Fibroblast of lung (primary cell): Measurements from ENCODE around the gene MGAT3. TPM values are rescaled to one million over a fixed set of nuclear protein-coding genes. Genes with fewer than 3 reads are reported as not detected.
A peak's percentile ranks its signal among the peaks of the same experiment; 100 is the strongest.

Source experiments
- DNase-seq, 2 donors: peaks; one replicate each; pipeline versions ENCODE4 v3.0.0 to v3.0.0-alpha.2; 2010; ENCODE audit warnings: low read depth in 2 of 2
- H2AFZ ChIP-seq: 2 replicates; pipeline ENCODE4 v1.5.1; 2012; ENCODE audit warnings: low read length, control low read depth, inconsistent platforms
- H3K27ac ChIP-seq: 2 replicates; pipeline ENCODE4 v1.5.1; 2011; ENCODE audit warnings: low read length, control low read depth; ENCODE audit not compliant: insufficient read depth
- H3K27me3 ChIP-seq: 2 replicates; pipeline ENCODE4 v1.5.1; 2011; ENCODE audit warnings: mild to moderate bottlenecking, low read length; ENCODE audit not compliant: control insufficient read depth, insufficient read depth
- H3K36me3 ChIP-seq: 2 replicates; pipeline ENCODE4 v1.5.1; 2011; ENCODE audit warnings: low read length; ENCODE audit not compliant: control insufficient read depth, insufficient read depth
- H3K4me1 ChIP-seq: 2 replicates; pipeline ENCODE4 v1.5.1; 2011; ENCODE audit warnings: low read length; ENCODE audit not compliant: control insufficient read depth, insufficient read depth; ENCODE audit errors: extremely low read depth
- H3K4me2 ChIP-seq: 2 replicates; pipeline ENCODE4 v1.5.1; 2011; ENCODE audit warnings: low read length, control low read depth; ENCODE audit not compliant: insufficient read depth; ENCODE audit errors: extremely low read depth
- H3K4me3 ChIP-seq, 4 experiments: fragments of 200-600 bp in 1 of 4; sonication (generic) in 1 of 4; replicated peaks in 1 of 4; 2 replicates each; pipeline ENCODE4 v1.5.1; 2011 to 2016; ENCODE audit warnings: low read length in 4 of 4, low read depth in 3 of 4, mild to moderate bottlenecking in 3 of 4, control low read depth in 2 of 4, inconsistent platforms in 1 of 4, mixed read lengths in 1 of 4; ENCODE audit not compliant: insufficient read depth in 1 of 4; ENCODE audit errors: control extremely low read depth in 1 of 4
- H3K79me2 ChIP-seq: 2 replicates; pipeline ENCODE4 v1.5.1; 2012; ENCODE audit warnings: mild to moderate bottlenecking, low read length, inconsistent platforms; ENCODE audit not compliant: control insufficient read depth, insufficient read depth
- H3K9ac ChIP-seq: 2 replicates; pipeline ENCODE4 v1.5.1; 2011; ENCODE audit warnings: mild to moderate bottlenecking, low read length, control low read depth; ENCODE audit not compliant: insufficient read depth
- H3K9me3 ChIP-seq: 2 replicates; pipeline ENCODE4 v1.5.1; 2012; ENCODE audit warnings: low read depth, low read length; ENCODE audit not compliant: control insufficient read depth, insufficient read depth
- H4K20me1 ChIP-seq: 2 replicates; pipeline ENCODE4 v1.5.1; 2011; ENCODE audit warnings: low read length; ENCODE audit not compliant: control insufficient read depth, insufficient read depth; ENCODE audit errors: extremely low read depth
- EZH2 ChIP-seq: IDR thresholded peaks from 2 replicates; pipeline ENCODE4 v1.5.1; 2012; ENCODE audit warnings: low read length, control low read depth, mild to moderate bottlenecking; ENCODE audit errors: missing control alignments
- polyA plus RNA-seq, 2 donors: library from polyadenylated mRNA; depleted of rRNA in 1 of 2; stranded (reverse) in 1 of 2; unstranded in 1 of 2; fragments of >200 nt; gene quantifications; 2 replicates each; pipeline ENCODE4 v1.2.1, GENCODE V29; 2011 to 2012; ENCODE audit warnings: missing spikeins in 1 of 2
- total RNA-seq: library from RNA; depleted of rRNA; stranded (reverse); fragments of >200 nt; gene quantifications from 2 replicates; pipeline ENCODE4 v1.2.1, GENCODE V29; 2014
- TF ChIP-seq, protein P1 (sequence below), 2 donors: IDR thresholded peaks in 1 of 2; conservative IDR thresholded peaks in 1 of 2; 1 replicate in 1 of 2; 2 replicates in 1 of 2; pipeline ENCODE4 v1.5.1; 2011 to 2012; ENCODE audit warnings: low read length in 2 of 2, control low read depth in 1 of 2, inconsistent platforms in 1 of 2, low read depth in 1 of 2, mild to moderate bottlenecking in 1 of 2

Gene MGAT3
- total and polyA plus RNA-seq, 2 donors (not counting 1 experiment from before 2014, with no cell fraction given), result 0.09 TPM; not detected in 1

- no peak overlapping the region for H3K4me2 ChIP-seq
- H3K79me2 ChIP-seq, result no peaks in the 10 kb centered on the region
- no peak for DNase-seq
- no peak overlapping the region for H3K9ac ChIP-seq
- H4K20me1 ChIP-seq, result no peaks in the 10 kb centered on the region
- H3K36me3 ChIP-seq, result no peaks in the 10 kb centered on the region
- no peak overlapping the region for H3K4me3 ChIP-seq
- H3K4me1 ChIP-seq, result no peaks in the 10 kb centered on the region
- H3K9me3 ChIP-seq, result no peaks in the 10 kb centered on the region
- H3K27me3 ChIP-seq, result peaks cover 16% of the 10 kb centered on the region
- H3K27ac ChIP-seq, result no peak overlapping the region
- TF ChIP-seq EZH2, result no peak
- TF ChIP-seq, protein P1, sequence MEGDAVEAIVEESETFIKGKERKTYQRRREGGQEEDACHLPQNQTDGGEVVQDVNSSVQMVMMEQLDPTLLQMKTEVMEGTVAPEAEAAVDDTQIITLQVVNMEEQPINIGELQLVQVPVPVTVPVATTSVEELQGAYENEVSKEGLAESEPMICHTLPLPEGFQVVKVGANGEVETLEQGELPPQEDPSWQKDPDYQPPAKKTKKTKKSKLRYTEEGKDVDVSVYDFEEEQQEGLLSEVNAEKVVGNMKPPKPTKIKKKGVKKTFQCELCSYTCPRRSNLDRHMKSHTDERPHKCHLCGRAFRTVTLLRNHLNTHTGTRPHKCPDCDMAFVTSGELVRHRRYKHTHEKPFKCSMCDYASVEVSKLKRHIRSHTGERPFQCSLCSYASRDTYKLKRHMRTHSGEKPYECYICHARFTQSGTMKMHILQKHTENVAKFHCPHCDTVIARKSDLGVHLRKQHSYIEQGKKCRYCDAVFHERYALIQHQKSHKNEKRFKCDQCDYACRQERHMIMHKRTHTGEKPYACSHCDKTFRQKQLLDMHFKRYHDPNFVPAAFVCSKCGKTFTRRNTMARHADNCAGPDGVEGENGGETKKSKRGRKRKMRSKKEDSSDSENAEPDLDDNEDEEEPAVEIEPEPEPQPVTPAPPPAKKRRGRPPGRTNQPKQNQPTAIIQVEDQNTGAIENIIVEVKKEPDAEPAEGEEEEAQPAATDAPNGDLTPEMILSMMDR (conservative IDR thresholded peaks at IDR 0.05 in 1 of 2, IDR thresholded peaks at IDR 0.05 in 1 of 2; ENCODE audit: low read depth in 1 of 2, low read length in 2 of 2), result no peak
- H2AFZ ChIP-seq, result no peak overlapping the region
These were observed 5.8 kb downstream of the MGAT3 start for GRCh38 chr22:39462443-39463221.

GRCh38 chr22:39463277-39463676 lies 6.5 kb downstream of the MGAT3 start:
- no peaks in the 10 kb centered on the region for H3K79me2 ChIP-seq
- no peak overlapping the region for H3K4me2 ChIP-seq
- no peaks in the 10 kb centered on the region for H3K4me1 ChIP-seq
- H3K9me3 ChIP-seq, result no peaks in the 10 kb centered on the region
- no peak overlapping the region for H3K27ac ChIP-seq
- H3K9ac ChIP-seq, result no peak overlapping the region
- DNase-seq, result no peak
- H3K4me3 ChIP-seq, result no peak overlapping the region
- no peak overlapping the region for H2AFZ ChIP-seq
- H3K36me3 ChIP-seq, result no peaks in the 10 kb centered on the region
- H4K20me1 ChIP-seq, result no peaks in the 10 kb centered on the region
- H3K27me3 ChIP-seq, result peaks cover 12% of the 10 kb centered on the region
- TF ChIP-seq, protein P1 (conservative IDR thresholded peaks at IDR 0.05 in 1 of 2, IDR thresholded peaks at IDR 0.05 in 1 of 2; ENCODE audit: low read depth in 1 of 2, low read length in 2 of 2), result no peak

- TF ChIP-seq, protein P1 (conservative IDR thresholded peaks at IDR 0.05 in 1 of 2, IDR thresholded peaks at IDR 0.05 in 1 of 2; ENCODE audit: low read depth in 1 of 2, low read length in 2 of 2), result no peak
- TF ChIP-seq EZH2, result no peak
- H3K27ac ChIP-seq, result no peak overlapping the region
- no peak overlapping the region for H3K4me3 ChIP-seq
- no peaks in the 10 kb centered on the region for H4K20me1 ChIP-seq
- H3K27me3 ChIP-seq, result peaks cover 5% of the 10 kb centered on the region
- no peak overlapping the region for H3K4me2 ChIP-seq
- H3K9me3 ChIP-seq, result no peaks in the 10 kb centered on the region
- H3K9ac ChIP-seq, result no peak overlapping the region
- no peaks in the 10 kb centered on the region for H3K36me3 ChIP-seq
- DNase-seq, result peak in 1 of 2 donors; percentile 18
- H2AFZ ChIP-seq, result no peak overlapping the region
- H3K79me2 ChIP-seq, result no peaks in the 10 kb centered on the region
- no peaks in the 10 kb centered on the region for H3K4me1 ChIP-seq
These were observed 7.1 kb downstream of the MGAT3 start for GRCh38 chr22:39463931-39464390.
